GM18517 (cell line): ENCODE data around the gene PPP1R3F.
A peak's percentile ranks its signal among the peaks of the same experiment; 100 is the strongest.

Source experiments
- ATAC-seq: cut with Tn5 transposase; IDR thresholded peaks from one replicate; pipeline ENCODE4 v1.9.1; 2021; ENCODE audit warnings: mild to moderate bottlenecking, moderate library complexity; ENCODE audit not compliant: unreplicated experiment

The PPP1R3F gene

GRCh38 chrX:49247916-49248811, 21.4 kb upstream of the PPP1R3F start:
- no peak for ATAC-seq

GRCh38 chrX:49249071-49249470, 20.5 kb upstream of the PPP1R3F start:
- ATAC-seq = no peak

- ATAC-seq = no peak
Measured at GRCh38 chrX:49249616-49250015, 20.0 kb upstream of the PPP1R3F start.

- ATAC-seq = no peak
Measured at GRCh38 chrX:49250066-49250465, 19.5 kb upstream of the PPP1R3F start.

GRCh38 chrX:49250578-49250977, 19.0 kb upstream of the PPP1R3F start:
- no peak for ATAC-seq

- no peak for ATAC-seq
Measured at GRCh38 chrX:49251325-49251724, 18.3 kb upstream of the PPP1R3F start.

GRCh38 chrX:49254639-49255038, 15.0 kb upstream of the PPP1R3F start:
- ATAC-seq = no peak

- no peak for ATAC-seq
Measured at GRCh38 chrX:49256268-49256995, 13.2 kb upstream of the PPP1R3F start.

GRCh38 chrX:49257074-49257790, 12.4 kb upstream of the PPP1R3F start:
- ATAC-seq = no peak

GRCh38 chrX:49257846-49258748, 11.5 kb upstream of the PPP1R3F start:
- ATAC-seq = no peak

- no peak for ATAC-seq
Measured at GRCh38 chrX:49258749-49259124, 10.9 kb upstream of the PPP1R3F start.

- ATAC-seq = no peak
Measured at GRCh38 chrX:49260221-49260985, 9.2 kb upstream of the PPP1R3F start.

GRCh38 chrX:49262603-49263002, 7.0 kb upstream of the PPP1R3F start:
- ATAC-seq = no peak

GRCh38 chrX:49263631-49264030, 6.0 kb upstream of the PPP1R3F start:
- ATAC-seq = no peak

- no peak for ATAC-seq
Measured at GRCh38 chrX:49264460-49264859, 5.1 kb upstream of the PPP1R3F start, which contains the start of gene FOXP3. Gene FOXP3, minus strand, starts transcription at chrX:49264710. Its CDS starts 6,205 bp downstream, at chrX:49258505.

- ATAC-seq = no peak
Measured at GRCh38 chrX:49266523-49267445, 2.8 kb upstream of the PPP1R3F start.

GRCh38 chrX:49268702-49269009, 937 bp upstream of the PPP1R3F start:
- no peak for ATAC-seq

GRCh38 chrX:49269010-49269766, 405 bp upstream of the PPP1R3F start:
- peak; percentile 91 for ATAC-seq
